OCI-LY3 (cell line): Measurements from ENCODE around the gene SRP14.

Experiments used
- EZH2phosphoT487 ChIP-seq: fragments of 200-600 bp; shearing (Covaris generic); IDR thresholded peaks from 2 replicates; pipeline ENCODE4 v1.6.1; 2018; ENCODE audit warnings: antibody characterized with exemption, mixed run types, low read depth
- TF ChIP-seq, protein P1 (sequence below): fragments of 200-600, 300-600 bp; sonication (generic); IDR thresholded peaks from 2 replicates; pipeline ENCODE4 v1.5.1; 2014; ENCODE audit warnings: antibody characterized with exemption, low read length, low read depth

DNA sequence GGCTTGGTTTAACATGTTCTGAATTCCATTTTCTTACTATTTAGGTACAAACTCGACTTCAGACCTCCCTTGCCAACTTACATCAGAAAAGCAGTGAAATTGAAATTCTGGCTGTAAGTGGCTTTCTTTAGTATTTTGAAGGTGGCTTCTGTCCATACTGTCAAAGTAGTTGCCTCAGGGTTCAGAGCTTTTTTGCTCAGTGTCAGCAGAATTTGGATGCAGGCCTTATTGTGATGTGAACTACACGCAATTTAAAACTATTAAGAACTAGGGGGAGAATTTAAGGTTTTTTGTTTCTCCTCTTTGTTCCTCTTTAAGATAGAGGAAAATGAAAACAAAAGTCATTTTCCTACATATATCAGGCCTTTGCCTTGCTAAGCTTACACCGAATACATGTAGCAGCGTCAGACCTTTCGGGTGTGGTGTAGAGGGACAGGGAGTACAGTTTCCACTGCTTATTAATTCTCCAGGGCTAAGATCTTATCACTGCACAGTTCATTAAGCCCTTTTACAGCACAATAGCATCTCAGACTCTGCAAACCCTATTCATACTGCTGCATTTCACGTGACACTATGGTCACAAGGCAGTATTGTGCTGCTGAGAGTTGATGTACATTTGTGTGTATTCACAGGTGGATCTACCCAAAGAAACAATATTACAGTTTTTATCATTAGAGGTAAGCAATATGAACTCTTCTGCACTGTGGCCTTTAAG lies 6.7 kb downstream of the SRP14 start:
- TF ChIP-seq, protein P1, sequence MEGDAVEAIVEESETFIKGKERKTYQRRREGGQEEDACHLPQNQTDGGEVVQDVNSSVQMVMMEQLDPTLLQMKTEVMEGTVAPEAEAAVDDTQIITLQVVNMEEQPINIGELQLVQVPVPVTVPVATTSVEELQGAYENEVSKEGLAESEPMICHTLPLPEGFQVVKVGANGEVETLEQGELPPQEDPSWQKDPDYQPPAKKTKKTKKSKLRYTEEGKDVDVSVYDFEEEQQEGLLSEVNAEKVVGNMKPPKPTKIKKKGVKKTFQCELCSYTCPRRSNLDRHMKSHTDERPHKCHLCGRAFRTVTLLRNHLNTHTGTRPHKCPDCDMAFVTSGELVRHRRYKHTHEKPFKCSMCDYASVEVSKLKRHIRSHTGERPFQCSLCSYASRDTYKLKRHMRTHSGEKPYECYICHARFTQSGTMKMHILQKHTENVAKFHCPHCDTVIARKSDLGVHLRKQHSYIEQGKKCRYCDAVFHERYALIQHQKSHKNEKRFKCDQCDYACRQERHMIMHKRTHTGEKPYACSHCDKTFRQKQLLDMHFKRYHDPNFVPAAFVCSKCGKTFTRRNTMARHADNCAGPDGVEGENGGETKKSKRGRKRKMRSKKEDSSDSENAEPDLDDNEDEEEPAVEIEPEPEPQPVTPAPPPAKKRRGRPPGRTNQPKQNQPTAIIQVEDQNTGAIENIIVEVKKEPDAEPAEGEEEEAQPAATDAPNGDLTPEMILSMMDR = no peak
- no peak for TF ChIP-seq EZH2phosphoT487
